ENCODE measurements around the gene LRRC43.

LRRC43 gene

DNA sequence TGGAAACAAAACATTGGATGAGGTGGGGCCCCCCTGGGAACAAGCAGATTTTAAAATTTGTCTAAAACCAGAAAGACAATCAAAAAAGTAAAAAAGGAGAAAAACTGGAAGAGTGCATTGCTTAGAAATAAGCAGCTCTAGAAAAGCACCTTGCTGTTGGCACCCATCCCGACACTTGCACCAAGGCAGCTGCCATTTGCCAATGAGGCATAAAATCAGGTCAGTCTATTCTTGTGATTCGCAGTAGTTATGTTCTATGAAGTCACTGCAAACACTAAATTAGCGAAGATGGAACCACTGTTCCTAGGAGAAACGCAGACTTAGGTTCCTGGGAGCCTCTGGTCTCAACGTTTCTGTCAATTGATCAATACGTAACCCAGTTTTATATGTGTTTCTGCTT lies 67.1 kb downstream of the LRRC43 start:
- TF ChIP-seq GATA3 (IDR thresholded peaks at IDR 0.05; ENCODE audit: low read depth, low read length): no peak
- TF ChIP-seq GATA2 (IDR thresholded peaks at IDR 0.05; ENCODE audit: low read depth, low read length): no peak

DNA sequence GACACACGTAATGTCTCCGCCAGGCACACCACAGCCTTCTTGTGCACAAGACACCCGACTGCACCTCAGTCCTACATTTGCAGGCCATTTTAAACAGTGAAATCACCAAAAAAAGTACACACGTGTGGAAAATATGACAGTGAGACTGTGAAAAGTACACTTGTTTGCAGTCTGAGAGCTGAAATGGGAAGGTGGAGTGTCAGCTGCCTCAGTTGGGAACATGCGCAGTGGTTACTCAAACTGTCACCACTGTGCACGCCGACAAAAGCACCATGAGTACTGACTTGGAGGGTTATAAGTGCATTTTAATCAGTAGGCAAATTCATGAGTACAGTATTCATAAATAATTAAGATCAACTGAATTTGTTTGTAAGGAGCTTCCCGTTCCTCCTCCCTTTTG lies 67.6 kb downstream of the LRRC43 start:
- no peak for TF ChIP-seq GATA3 (IDR thresholded peaks at IDR 0.05; ENCODE audit: low read depth, low read length)
- TF ChIP-seq GATA2 (IDR thresholded peaks at IDR 0.05; ENCODE audit: low read depth, low read length): no peak

Measured in SH-SY5Y (cell line).